LoVo (cell line): ENCODE results near the gene DYSF.
A peak's percentile ranks its signal among the peaks of the same experiment; 100 is the strongest.
"Not testable (repeated sequence)": the region's sequence is repeated elsewhere in the genome, so short reads cannot be mapped to it uniquely, and the experiment has no call there.

Experiments
- DNase-seq: peaks from one replicate; pipeline ENCODE4 v3.0.0-alpha.2; 2016; ENCODE audit warnings: low spot score

The DYSF gene

GRCh38 chr2:71453404-71454220 is at the start of gene DYSF:
DYSF (plus strand) TSS chr2:71453561.
- DNase-seq: no peak

- DNase-seq: no peak
These were observed 43.8 kb upstream of the DYSF start for GRCh38 chr2:71409611-71410010.

GRCh38 chr2:71410696-71411095 is 42.7 kb upstream of the DYSF start:
- DNase-seq: no peak

GRCh38 chr2:71416866-71417265 is 36.5 kb upstream of the DYSF start:
- DNase-seq: not testable (repeated sequence)

GRCh38 chr2:71417300-71418202 is 35.8 kb upstream of the DYSF start:
- DNase-seq: peak; percentile 19

- DNase-seq: no peak
These were observed 34.2 kb upstream of the DYSF start for GRCh38 chr2:71419145-71419544.

GRCh38 chr2:71419976-71420375 is 33.4 kb upstream of the DYSF start:
- no peak for DNase-seq

GRCh38 chr2:71422786-71423185 is 30.6 kb upstream of the DYSF start:
- no peak for DNase-seq

GRCh38 chr2:71423817-71424420 is 29.4 kb upstream of the DYSF start:
- no peak for DNase-seq

- DNase-seq: no peak
These were observed 26.6 kb upstream of the DYSF start for GRCh38 chr2:71426721-71427120.

- DNase-seq: no peak
These were observed 24.6 kb upstream of the DYSF start for GRCh38 chr2:71428472-71429383.

- not testable (repeated sequence) for DNase-seq
These were observed 8.2 kb upstream of the DYSF start for GRCh38 chr2:71445142-71445541.

GRCh38 chr2:71446505-71446904 is 6.9 kb upstream of the DYSF start:
- DNase-seq: no peak

- DNase-seq: no peak
These were observed 4.0 kb upstream of the DYSF start for GRCh38 chr2:71449343-71449742.

GRCh38 chr2:71451705-71452104 is 1.7 kb upstream of the DYSF start:
- no peak for DNase-seq

GRCh38 chr2:71452565-71452964 is 796 bp upstream of the DYSF start:
- DNase-seq: peak; percentile 19

- no peak for DNase-seq
These were observed 1.1 kb downstream of the DYSF start for GRCh38 chr2:71454221-71455010.

- no peak for DNase-seq
These were observed 1.8 kb downstream of the DYSF start for GRCh38 chr2:71455011-71455740.

GRCh38 chr2:71455741-71456569 is 2.6 kb downstream of the DYSF start:
- DNase-seq: no peak
